BE2C (cell line): ENCODE results near the gene THEMIS.
"Not testable (repeated sequence)": the region's sequence is repeated elsewhere in the genome, so short reads cannot be mapped to it uniquely, and the experiment has no call there.

Experiments used
- DNase-seq: peaks from one replicate; pipeline ENCODE4 v3.0.0-alpha.2; 2020
- H3K27me3 ChIP-seq: fragments of 250-450 bp; sonication (Bioruptor Pico); 2 replicates; pipeline ENCODE4 v1.5.1; 2020; ENCODE audit warnings: mild to moderate bottlenecking
- H3K36me3 ChIP-seq: fragments of 250-450 bp; sonication (Bioruptor Pico); 2 replicates; pipeline ENCODE4 v1.5.1; 2020; ENCODE audit warnings: mild to moderate bottlenecking
- H3K4me1 ChIP-seq: fragments of 250-450 bp; sonication (Bioruptor Pico); 2 replicates; pipeline ENCODE4 v1.5.1; 2020
- H3K4me3 ChIP-seq: 2 replicates; pipeline ENCODE4 v1.5.1; 2011; ENCODE audit warnings: low read depth, low read length
- H3K9me3 ChIP-seq: fragments of 250-450 bp; sonication (Bioruptor Pico); 2 replicates; pipeline ENCODE4 v1.5.1; 2020
- CTCF ChIP-seq: IDR thresholded peaks from 2 replicates; pipeline ENCODE4 v1.5.1; 2012; ENCODE audit warnings: mild to moderate bottlenecking, low read depth, low read length

THEMIS gene

GRCh38 chr6:127893541-127893940 is 7.3 kb downstream of the THEMIS start:
- no peak for DNase-seq
- TF ChIP-seq CTCF = no peak
- Histone ChIP-seq H3K9me3 (no peaks in the 10 kb centered on the region), H3K4me3 (no peak overlapping the region), H3K27me3 (no peaks in the 10 kb centered on the region), H3K36me3 (no peaks in the 10 kb centered on the region), H3K4me1 (no peaks in the 10 kb centered on the region)

- DNase-seq = no peak
- Histone ChIP-seq H3K36me3 (no peaks in the 10 kb centered on the region), H3K27me3 (no peaks in the 10 kb centered on the region), H3K9me3 (no peaks in the 10 kb centered on the region), H3K4me1 (no peaks in the 10 kb centered on the region), H3K4me3 (no peak overlapping the region)
- TF ChIP-seq CTCF = no peak
These were observed 9.0 kb downstream of the THEMIS start for GRCh38 chr6:127891731-127892326.

GRCh38 chr6:127886603-127887002 is 14.3 kb downstream of the THEMIS start:
- TF ChIP-seq CTCF = no peak
- Histone ChIP-seq H3K4me1 (no peaks in the 10 kb centered on the region), H3K4me3 (no peak overlapping the region), H3K27me3 (no peaks in the 10 kb centered on the region), H3K36me3 (no peaks in the 10 kb centered on the region), H3K9me3 (no peaks in the 10 kb centered on the region)
- no peak for DNase-seq

- Histone ChIP-seq H3K4me3 (no peak overlapping the region), H3K9me3 (no peaks in the 10 kb centered on the region), H3K36me3 (no peaks in the 10 kb centered on the region), H3K27me3 (no peaks in the 10 kb centered on the region), H3K4me1 (no peaks in the 10 kb centered on the region; the same call in 1 of the 2 replicates)
- DNase-seq = no peak
- TF ChIP-seq CTCF = no peak
These were observed 16.7 kb downstream of the THEMIS start for GRCh38 chr6:127884134-127884533.

GRCh38 chr6:127881949-127882348 is 18.9 kb downstream of the THEMIS start:
- H3K9me3 ChIP-seq, DNase-seq, H3K27me3 ChIP-seq, H3K4me1 ChIP-seq, H3K4me3 ChIP-seq, H3K36me3 ChIP-seq: not testable (repeated sequence)

GRCh38 chr6:127880429-127880828 is 20.4 kb downstream of the THEMIS start:
- Histone ChIP-seq H3K27me3 (no peaks in the 10 kb centered on the region), H3K4me3 (no peak overlapping the region), H3K36me3 (no peaks in the 10 kb centered on the region), H3K9me3 (no peaks in the 10 kb centered on the region), H3K4me1 (no peaks in the 10 kb centered on the region; the same call in 1 of the 2 replicates)
- no peak for DNase-seq
- no peak for TF ChIP-seq CTCF

- no peaks in the 10 kb centered on the region for H3K36me3 ChIP-seq
- peak; percentile 69 for DNase-seq
- no peaks in the 10 kb centered on the region; the same call in 1 of the 2 replicates for H3K4me1 ChIP-seq
- H3K27me3 ChIP-seq = no peaks in the 10 kb centered on the region
- no peaks in the 10 kb centered on the region for H3K9me3 ChIP-seq
- no peak for TF ChIP-seq CTCF
- H3K4me3 ChIP-seq = peak overlapping the region; percentile 45
These were observed 21.2 kb downstream of the THEMIS start for GRCh38 chr6:127879685-127880084.
